ENCODE data around the gene ERP27. TPM values are rescaled to one million over a fixed set of nuclear protein-coding genes. Genes with fewer than 3 reads are reported as not detected.

Gene ERP27
- polyA plus RNA-seq, 1 donor (not counting 4 experiments of a cell fraction or from before 2014, with no cell fraction given), result 0.18 TPM

- H3K9me3 ChIP-seq (ENCODE audit: control insufficient read depth, low read depth, low read length), result no peaks in the 10 kb centered on the region
- H3K4me3 ChIP-seq (ENCODE audit: control insufficient read depth in 2 of 3, extremely low read depth in 1 of 3, insufficient read depth in 2 of 3, low read depth in 1 of 3, low read length in 3 of 3), result no peak overlapping the region
- H3K36me3 ChIP-seq (ENCODE audit: control insufficient read depth in 2 of 2, extremely low read depth in 1 of 2, insufficient read depth in 2 of 2, low read length in 2 of 2), result peaks cover 0 to 1% of the 10 kb centered on the region in 2 experiments
- H3K4me2 ChIP-seq (ENCODE audit: control insufficient read depth, extremely low read depth, insufficient read depth, low read depth, low read length), result no peak overlapping the region
- H3K9ac ChIP-seq (ENCODE audit: control insufficient read depth, extremely low read depth, insufficient read depth, low read length), result no peak overlapping the region
- H4K20me1 ChIP-seq (ENCODE audit: control insufficient read depth, extremely low read depth, insufficient read depth, low read length), result no peaks in the 10 kb centered on the region
- TF ChIP-seq CTCF (optimal IDR thresholded peaks at IDR 0.05 in 1 of 3, IDR thresholded peaks at IDR 0.05 in 1 of 3, conservative IDR thresholded peaks at IDR 0.05 in 1 of 3; ENCODE audit: extremely low read depth in 1 of 3, insufficient read depth in 2 of 3, low read length in 3 of 3) (no peak), EZH2 (IDR thresholded peaks at IDR 0.05; ENCODE audit: low read length) (no peak)
- H3K9me1 ChIP-seq (ENCODE audit: control insufficient read depth, extremely low read depth, insufficient read depth, low read length), result no peaks in the 10 kb centered on the region
- FAIRE-seq (no peak), DNase-seq (ENCODE audit: low read depth, low spot score) (no peak)
- H2AFZ ChIP-seq (ENCODE audit: control insufficient read depth, low read length), result no peak overlapping the region
- H3K27me3 ChIP-seq (ENCODE audit: control insufficient read depth, extremely low read depth, insufficient read depth, low read length), result no peaks in the 10 kb centered on the region
- no peak overlapping the region for H3K27ac ChIP-seq (ENCODE audit: control insufficient read depth, insufficient read depth, low read length)
- dilution Hi-C loops (cut with MboI; ENCODE audit: extremely low pct_ligation_motif_present, low sequenced_read_pairs), result no loop called here
- H3K4me1 ChIP-seq (ENCODE audit: control insufficient read depth, extremely low read depth, insufficient read depth, low read length), result peaks cover 27% of the 10 kb centered on the region
- peaks cover 26% of the 10 kb centered on the region for H3K79me2 ChIP-seq (ENCODE audit: control insufficient read depth, insufficient read depth, low read length)
Observed at GRCh38 chr12:14956905-14957304, 18.6 kb upstream of the ERP27 start.

DNA sequence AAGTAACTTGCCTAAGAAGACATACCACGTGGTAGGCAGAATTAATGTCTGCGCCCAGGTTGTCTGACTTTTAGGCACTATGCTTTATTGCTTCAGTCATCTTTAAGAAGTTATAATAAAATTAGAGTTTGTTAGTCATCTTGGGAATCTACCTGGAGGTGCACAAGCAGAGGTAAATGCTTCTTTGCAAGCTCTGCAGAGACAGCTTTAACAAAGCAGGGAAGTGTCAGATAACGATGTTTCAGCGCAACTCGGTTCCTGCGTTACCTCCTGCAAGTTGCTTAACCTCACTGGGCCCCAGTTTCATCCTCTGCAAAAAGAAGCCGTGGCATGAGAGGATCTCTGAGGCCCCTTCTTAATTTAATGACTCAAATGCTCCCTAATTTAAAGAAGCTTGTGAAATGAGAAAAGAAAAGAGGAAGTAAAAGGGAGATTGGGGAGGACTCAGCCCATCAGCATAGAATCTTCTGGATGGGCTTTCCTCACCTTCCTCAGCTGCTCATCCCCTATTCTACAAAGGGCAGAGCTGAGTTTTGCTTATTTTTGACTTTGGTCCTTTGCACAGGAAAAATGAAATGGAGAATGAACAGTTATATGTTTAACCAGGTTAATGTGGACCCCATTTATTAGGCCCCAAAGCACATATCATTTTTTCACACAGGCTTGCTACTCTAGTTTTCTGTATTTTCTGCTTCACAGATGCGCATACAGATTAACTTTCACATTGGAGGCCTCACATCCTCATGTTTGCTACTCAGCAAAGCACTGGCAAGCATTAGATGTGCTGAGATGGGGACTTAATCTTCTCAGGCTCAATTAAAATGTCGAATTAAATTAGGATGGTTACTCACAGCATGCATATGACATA is 17.9 kb upstream of the ERP27 start:
- Histone ChIP-seq H3K27me3 (ENCODE audit: control insufficient read depth, extremely low read depth, insufficient read depth, low read length) (no peaks in the 10 kb centered on the region), H3K4me3 (ENCODE audit: control insufficient read depth in 2 of 3, extremely low read depth in 1 of 3, insufficient read depth in 2 of 3, low read depth in 1 of 3, low read length in 3 of 3) (no peak overlapping the region), H3K9me1 (ENCODE audit: control insufficient read depth, extremely low read depth, insufficient read depth, low read length) (no peaks in the 10 kb centered on the region), H3K4me2 (ENCODE audit: control insufficient read depth, extremely low read depth, insufficient read depth, low read depth, low read length) (no peak overlapping the region), H3K4me1 (ENCODE audit: control insufficient read depth, extremely low read depth, insufficient read depth, low read length) (peaks cover 27% of the 10 kb centered on the region), H2AFZ (ENCODE audit: control insufficient read depth, low read length) (no peak overlapping the region), H3K36me3 (ENCODE audit: control insufficient read depth in 2 of 2, extremely low read depth in 1 of 2, insufficient read depth in 2 of 2, low read length in 2 of 2) (peaks cover 0 to 1% of the 10 kb centered on the region in 2 experiments), H3K9ac (ENCODE audit: control insufficient read depth, extremely low read depth, insufficient read depth, low read length) (no peak overlapping the region), H3K79me2 (ENCODE audit: control insufficient read depth, insufficient read depth, low read length) (peaks cover 26% of the 10 kb centered on the region), H3K9me3 (ENCODE audit: control insufficient read depth, low read depth, low read length) (no peaks in the 10 kb centered on the region), H3K27ac (ENCODE audit: control insufficient read depth, insufficient read depth, low read length) (no peak overlapping the region), H4K20me1 (ENCODE audit: control insufficient read depth, extremely low read depth, insufficient read depth, low read length) (no peaks in the 10 kb centered on the region)
- no peak for FAIRE-seq
- DNase-seq (ENCODE audit: low read depth, low spot score), result no peak
- dilution Hi-C loops (cut with MboI; ENCODE audit: extremely low pct_ligation_motif_present, low sequenced_read_pairs), result no loop called here
- TF ChIP-seq CTCF (optimal IDR thresholded peaks at IDR 0.05 in 1 of 3, IDR thresholded peaks at IDR 0.05 in 1 of 3, conservative IDR thresholded peaks at IDR 0.05 in 1 of 3; ENCODE audit: extremely low read depth in 1 of 3, insufficient read depth in 2 of 3, low read length in 3 of 3) (no peak), EZH2 (IDR thresholded peaks at IDR 0.05; ENCODE audit: low read length) (no peak)

Data from keratinocyte (primary cell).